Heart left ventricle (tissue), 13 donors: ENCODE measurements around the gene COX6A2.

Experiments used
- POLR2A ChIP-seq, 2 donors: fragments of 450-650 bp; IDR thresholded peaks; one replicate each; pipeline ENCODE4 v1.6.1; 2017; ENCODE audit warnings: antibody characterized with exemption in 2 of 2, mild to moderate bottlenecking in 2 of 2, moderate library complexity in 2 of 2
- TF ChIP-seq, protein P1 (sequence below), 12 donors: fragments of 200-600 bp; sonication (generic) in 4 of 12; IDR thresholded peaks; one replicate each; pipeline versions ENCODE4 v1.5.0 to v1.8.0; 2018 to 2022; ENCODE audit warnings: antibody characterized with exemption in 12 of 12, mild to moderate bottlenecking in 5 of 12
- donor health status: ischemic (EF 13 %, LVEDD 7.1; RV severe dilation, severe dysfunction).
- donor health status: DM: no; HTN: yes; CAD: no.
- donor health status: DM: no; HTN: no; CAD: no.
- donor health status: ischemic (EF 25% LVEDD 6.9; RV normal size, moderate dysfunction).
- donor health status: ischemic (EF 25% LVEDD 5.7; RV mildly dilated, moderate dysfunction).
- donor health status: ischemic (EF 35%, LVEDD 5.7; RV mildly dilated, moderate dysfunction).
- donor health status: nonischemic (EF 11% LVEDD 7.7; RV severe dilation, severe dysfunction).
- donor health status: DM: yes; HTN: yes; CAD: no.
- donor health status: PGD.
- donor health status: ischemic (EF 29% LVEDD 5.4; RV normal size, mild dysfunction).
- donor health status: nonischemic (EF 23%, LVEDD 6.1; RV moderate dilation, normal function).

DNA sequence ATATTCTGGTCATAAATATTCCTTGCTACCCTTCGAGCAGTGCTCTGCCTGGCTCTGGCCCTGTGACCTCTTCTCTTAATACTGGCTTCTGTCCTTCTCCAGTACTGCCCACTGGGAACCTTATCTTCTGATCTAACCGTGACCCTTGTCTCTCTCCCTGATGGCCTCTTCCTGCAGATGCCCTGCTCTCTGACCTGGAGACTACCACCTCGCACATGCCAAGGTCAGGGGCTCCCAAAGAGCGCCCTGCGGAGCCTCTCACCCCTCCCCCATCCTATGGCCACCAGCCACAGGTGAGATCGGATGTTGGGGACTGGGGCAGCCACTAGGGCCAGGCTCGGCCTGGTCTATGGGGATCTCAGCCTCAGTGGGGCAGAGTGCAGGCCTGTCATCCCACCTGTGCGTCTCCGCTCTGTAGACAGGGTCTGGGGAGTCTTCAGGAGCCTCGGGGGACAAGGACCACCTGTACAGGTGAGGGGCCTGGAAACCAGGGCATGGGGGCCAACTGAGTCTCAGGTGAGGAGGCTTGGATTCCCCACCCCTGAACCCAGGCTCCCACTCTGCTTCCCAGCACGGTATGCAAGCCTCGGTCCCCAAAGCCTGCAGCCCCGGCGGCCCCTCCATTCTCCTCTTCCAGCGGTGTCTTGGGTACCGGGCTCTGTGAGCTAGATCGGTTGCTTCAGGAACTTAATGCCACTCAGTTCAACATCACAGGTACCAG is 45.3 kb upstream of the COX6A2 start:
- TF ChIP-seq, protein P1, sequence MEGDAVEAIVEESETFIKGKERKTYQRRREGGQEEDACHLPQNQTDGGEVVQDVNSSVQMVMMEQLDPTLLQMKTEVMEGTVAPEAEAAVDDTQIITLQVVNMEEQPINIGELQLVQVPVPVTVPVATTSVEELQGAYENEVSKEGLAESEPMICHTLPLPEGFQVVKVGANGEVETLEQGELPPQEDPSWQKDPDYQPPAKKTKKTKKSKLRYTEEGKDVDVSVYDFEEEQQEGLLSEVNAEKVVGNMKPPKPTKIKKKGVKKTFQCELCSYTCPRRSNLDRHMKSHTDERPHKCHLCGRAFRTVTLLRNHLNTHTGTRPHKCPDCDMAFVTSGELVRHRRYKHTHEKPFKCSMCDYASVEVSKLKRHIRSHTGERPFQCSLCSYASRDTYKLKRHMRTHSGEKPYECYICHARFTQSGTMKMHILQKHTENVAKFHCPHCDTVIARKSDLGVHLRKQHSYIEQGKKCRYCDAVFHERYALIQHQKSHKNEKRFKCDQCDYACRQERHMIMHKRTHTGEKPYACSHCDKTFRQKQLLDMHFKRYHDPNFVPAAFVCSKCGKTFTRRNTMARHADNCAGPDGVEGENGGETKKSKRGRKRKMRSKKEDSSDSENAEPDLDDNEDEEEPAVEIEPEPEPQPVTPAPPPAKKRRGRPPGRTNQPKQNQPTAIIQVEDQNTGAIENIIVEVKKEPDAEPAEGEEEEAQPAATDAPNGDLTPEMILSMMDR (IDR thresholded peaks at IDR 0.05): no peak
- TF ChIP-seq POLR2A (IDR thresholded peaks at IDR 0.05): no peak
